H9 (cell line): ENCODE measurements around the gene P2RX7. TPM values are rescaled to one million over a fixed set of nuclear protein-coding genes. Genes with fewer than 3 reads are reported as not detected.

Source experiments
- DNase-seq: peaks from one replicate; pipeline ENCODE4 v3.0.0-alpha.2; 2017
- H2AFZ ChIP-seq: one replicate; pipeline ENCODE4 v1.6.1; 2013; ENCODE audit warnings: mild to moderate bottlenecking, low read length, control low read depth, moderate library complexity
- H2AK5ac ChIP-seq: 2 replicates; pipeline ENCODE4 v1.6.1; 2013; ENCODE audit warnings: low read length, control low read depth, mixed read lengths; ENCODE audit not compliant: insufficient read length
- H2BK120ac ChIP-seq: one replicate; pipeline ENCODE4 v1.6.1; 2013; ENCODE audit warnings: low read depth, mild to moderate bottlenecking, low read length, control low read depth, inconsistent platforms; ENCODE audit not compliant: poor library complexity, severe bottlenecking
- H2BK12ac ChIP-seq: 2 replicates; pipeline ENCODE4 v1.6.1; 2013; ENCODE audit warnings: low read length, control low read depth, mixed read lengths, low read depth; ENCODE audit not compliant: insufficient read length
- H2BK15ac ChIP-seq: 2 replicates; pipeline ENCODE4 v1.6.1; 2013; ENCODE audit warnings: low read depth, low read length, control low read depth
- H2BK20ac ChIP-seq: one replicate; pipeline ENCODE4 v1.6.1; 2013; ENCODE audit warnings: low read depth, mild to moderate bottlenecking, low read length, control low read depth, inconsistent platforms; ENCODE audit not compliant: poor library complexity, severe bottlenecking
- H2BK5ac ChIP-seq: 2 replicates; pipeline ENCODE4 v1.6.1; 2013; ENCODE audit warnings: low read length, control low read depth, mixed read lengths; ENCODE audit not compliant: insufficient read length
- H3K14ac ChIP-seq: 2 replicates; pipeline ENCODE4 v1.6.1; 2013; ENCODE audit warnings: low read length, control low read depth; ENCODE audit not compliant: insufficient read depth
- H3K18ac ChIP-seq: 2 replicates; pipeline ENCODE4 v1.6.1; 2013; ENCODE audit warnings: low read depth, mild to moderate bottlenecking, mixed read lengths, low read length, control low read depth; ENCODE audit not compliant: insufficient read length
- H3K23ac ChIP-seq: 2 replicates; pipeline ENCODE4 v1.6.1; 2013; ENCODE audit warnings: low read length, control low read depth, mixed read lengths, low read depth; ENCODE audit not compliant: insufficient read length
- H3K23me2 ChIP-seq: 2 replicates; pipeline ENCODE4 v1.6.1; 2013; ENCODE audit warnings: low read depth, mild to moderate bottlenecking, mixed read lengths, low read length, control low read depth; ENCODE audit not compliant: insufficient read length, poor library complexity, severe bottlenecking
- H3K27ac ChIP-seq: 2 replicates; pipeline ENCODE4 v1.5.1; 2013; ENCODE audit warnings: low read length, control low read depth, mixed read lengths, low read depth; ENCODE audit not compliant: insufficient read length
- H3K27me3 ChIP-seq: 2 replicates; pipeline ENCODE4 v1.6.1; 2013; ENCODE audit warnings: low read length, control low read depth, inconsistent platforms; ENCODE audit not compliant: insufficient read depth
- H3K4ac ChIP-seq: 2 replicates; pipeline ENCODE4 v1.6.1; 2013; ENCODE audit warnings: low read depth, mild to moderate bottlenecking, control low read depth, inconsistent platforms, low read length, moderate library complexity
- H3K4me1 ChIP-seq: 2 replicates; pipeline ENCODE4 v1.6.1; 2013; ENCODE audit warnings: low read length, control low read depth, inconsistent platforms; ENCODE audit not compliant: insufficient read depth
- H3K4me2 ChIP-seq: 2 replicates; pipeline ENCODE4 v1.6.1; 2013; ENCODE audit warnings: low read length, control low read depth, mixed read lengths; ENCODE audit not compliant: insufficient read length, insufficient read depth
- H3K56ac ChIP-seq: 2 replicates; pipeline ENCODE4 v1.6.1; 2013; ENCODE audit warnings: low read depth, mild to moderate bottlenecking, mixed read lengths, low read length, control low read depth; ENCODE audit not compliant: insufficient read length
- H3K79me1 ChIP-seq: 2 replicates; pipeline ENCODE4 v1.6.1; 2013; ENCODE audit warnings: low read depth, mild to moderate bottlenecking, moderate library complexity, low read length, control low read depth, inconsistent platforms; ENCODE audit not compliant: insufficient read depth, poor library complexity, severe bottlenecking
- H3K79me2 ChIP-seq: 2 replicates; pipeline ENCODE4 v1.6.1; 2013; ENCODE audit warnings: low read length, control low read depth, inconsistent platforms; ENCODE audit not compliant: insufficient read depth
- H3K9ac ChIP-seq: 2 replicates; pipeline ENCODE4 v1.6.1; 2013; ENCODE audit warnings: low read length, control low read depth, mixed read lengths; ENCODE audit not compliant: insufficient read length; ENCODE audit errors: extremely low read depth
- H3K9me3 ChIP-seq: one replicate; pipeline ENCODE4 v1.6.1; 2013; ENCODE audit warnings: low read depth, low read length, inconsistent platforms; ENCODE audit not compliant: control insufficient read depth
- H3T11ph ChIP-seq: one replicate; pipeline ENCODE4 v1.6.1; 2013; ENCODE audit warnings: mild to moderate bottlenecking, low read length, control low read depth, inconsistent platforms
- H4K20me1 ChIP-seq: one replicate; pipeline ENCODE4 v1.6.1; 2013; ENCODE audit not compliant: control insufficient read depth, insufficient read length, insufficient read depth
- H4K5ac ChIP-seq: 2 replicates; pipeline ENCODE4 v1.6.1; 2013; ENCODE audit warnings: low read depth, mild to moderate bottlenecking, mixed read lengths, low read length, control low read depth; ENCODE audit not compliant: insufficient read length
- H4K8ac ChIP-seq: replicated peaks from 2 replicates; pipeline ENCODE4 v1.6.1; 2013; ENCODE audit warnings: low read length, control low read depth, mixed read lengths, low read depth; ENCODE audit not compliant: insufficient read length
- H4K91ac ChIP-seq: 2 replicates; pipeline ENCODE4 v1.6.1; 2013; ENCODE audit warnings: low read depth, mild to moderate bottlenecking, moderate library complexity, mixed read lengths, low read length, control low read depth; ENCODE audit not compliant: insufficient read length
- H3K27ac Mint-ChIP-seq, 3 experiments: 2 replicates in 2 of 3; 3 replicates in 1 of 3; pipeline ENCODE4 v1.8.0; 2020 to 2021; ENCODE audit warnings: mixed read lengths in 3 of 3, mild to moderate bottlenecking in 1 of 3, moderate library complexity in 1 of 3
- H3K27me3 Mint-ChIP-seq: 2 replicates; pipeline ENCODE4 v1.8.0; 2021; ENCODE audit warnings: low read depth, mild to moderate bottlenecking, moderate library complexity, mixed read lengths
- H3K36me3 Mint-ChIP-seq, 3 experiments: 2 replicates in 2 of 3; 3 replicates in 1 of 3; pipeline ENCODE4 v1.8.0; 2020 to 2021; ENCODE audit warnings: low read depth in 3 of 3, mixed read lengths in 3 of 3; ENCODE audit not compliant: insufficient read depth in 1 of 3
- H3K4me1 Mint-ChIP-seq, 2 experiments: 2 replicates each; pipeline ENCODE4 v1.8.0; 2020; ENCODE audit warnings: mixed read lengths in 2 of 2
- H3K4me3 Mint-ChIP-seq, 2 experiments: 2 replicates in 1 of 2; 3 replicates in 1 of 2; pipeline ENCODE4 v1.8.0; 2020 to 2021; ENCODE audit warnings: mild to moderate bottlenecking in 2 of 2, mixed read lengths in 2 of 2, moderate library complexity in 1 of 2
- H3K9me3 Mint-ChIP-seq, 2 experiments: 2 replicates in 1 of 2; 3 replicates in 1 of 2; pipeline ENCODE4 v1.8.0; 2020; ENCODE audit warnings: mild to moderate bottlenecking in 2 of 2, mixed read lengths in 2 of 2, moderate library complexity in 1 of 2
- WGBS: extraction: QIAGEN DNeasy Blood & Tissue Kit; methylation state at CpG from one replicate; pipeline ENCODE4 v1.1.7; 2013; ENCODE audit warnings: missing lambda C conversion rate, low lambda C conversion rate, mixed read lengths; ENCODE audit not compliant: insufficient read length; ENCODE audit errors: extremely low coverage; 5-methylcytosine and 5-hydroxymethylcytosine counted together
- total RNA-seq: library from RNA; stranded (reverse); gene quantifications from 2 replicates; pipeline ENCODE4 v1.2.1, GENCODE V29; 2021
- TF ChIP-seq, protein P1 (sequence below): fragments of 200-600 bp; sonication (generic); conservative IDR thresholded peaks from 3 replicates; pipeline ENCODE4 v1.8.0; 2021; ENCODE audit warnings: antibody characterized with exemption, mild to moderate bottlenecking

P2RX7 gene
- total RNA-seq, 1 experiment from 2014 or later = 0.09 TPM

DNA sequence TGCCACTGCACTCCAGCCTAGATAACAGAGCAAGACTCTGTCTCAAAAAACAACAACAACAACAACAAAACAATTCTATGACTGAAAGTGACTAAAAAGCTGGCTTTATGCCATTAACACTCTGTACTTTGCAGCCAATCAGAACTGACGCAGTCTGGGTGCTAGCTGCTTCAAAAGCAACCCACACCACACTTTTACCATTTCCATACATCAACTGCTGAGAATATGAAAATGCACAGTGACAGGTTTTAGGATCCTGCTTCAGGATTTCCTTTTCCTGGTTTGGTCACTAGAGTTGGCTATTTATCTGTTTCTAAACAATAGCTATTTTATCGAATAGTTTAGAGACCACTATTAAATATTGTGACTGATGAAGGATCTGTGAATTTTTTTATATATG, 54.1 kb downstream of the P2RX7 start:
- no peaks in the 10 kb centered on the region for H3K9me3 ChIP-seq
- H2BK120ac ChIP-seq = no peak overlapping the region
- no peak for DNase-seq
- no peak overlapping the region for H4K8ac ChIP-seq
- no peaks in the 10 kb centered on the region for H3K4me1 ChIP-seq
- no peaks in the 10 kb centered on the region for H3K79me1 ChIP-seq
- H3K14ac ChIP-seq = no peak overlapping the region
- no peaks in the 10 kb centered on the region for H3K79me2 ChIP-seq
- no peak overlapping the region for H2BK20ac ChIP-seq
- H3K36me3 Mint-ChIP-seq = no peaks in the 10 kb centered on the region
- H2BK5ac ChIP-seq = no peak overlapping the region
- no peaks in the 10 kb centered on the region for H3K23me2 ChIP-seq
- H3K4ac ChIP-seq = no peak overlapping the region
- no peak overlapping the region for H3K23ac ChIP-seq
- TF ChIP-seq, protein P1, sequence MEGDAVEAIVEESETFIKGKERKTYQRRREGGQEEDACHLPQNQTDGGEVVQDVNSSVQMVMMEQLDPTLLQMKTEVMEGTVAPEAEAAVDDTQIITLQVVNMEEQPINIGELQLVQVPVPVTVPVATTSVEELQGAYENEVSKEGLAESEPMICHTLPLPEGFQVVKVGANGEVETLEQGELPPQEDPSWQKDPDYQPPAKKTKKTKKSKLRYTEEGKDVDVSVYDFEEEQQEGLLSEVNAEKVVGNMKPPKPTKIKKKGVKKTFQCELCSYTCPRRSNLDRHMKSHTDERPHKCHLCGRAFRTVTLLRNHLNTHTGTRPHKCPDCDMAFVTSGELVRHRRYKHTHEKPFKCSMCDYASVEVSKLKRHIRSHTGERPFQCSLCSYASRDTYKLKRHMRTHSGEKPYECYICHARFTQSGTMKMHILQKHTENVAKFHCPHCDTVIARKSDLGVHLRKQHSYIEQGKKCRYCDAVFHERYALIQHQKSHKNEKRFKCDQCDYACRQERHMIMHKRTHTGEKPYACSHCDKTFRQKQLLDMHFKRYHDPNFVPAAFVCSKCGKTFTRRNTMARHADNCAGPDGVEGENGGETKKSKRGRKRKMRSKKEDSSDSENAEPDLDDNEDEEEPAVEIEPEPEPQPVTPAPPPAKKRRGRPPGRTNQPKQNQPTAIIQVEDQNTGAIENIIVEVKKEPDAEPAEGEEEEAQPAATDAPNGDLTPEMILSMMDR = no peak
- no peaks in the 10 kb centered on the region for H4K20me1 ChIP-seq
- H3T11ph ChIP-seq = no peak overlapping the region
- no peak overlapping the region for H3K56ac ChIP-seq
- no peak overlapping the region for H2BK12ac ChIP-seq
- no peak overlapping the region for H3K4me2 ChIP-seq
- no peaks in the 10 kb centered on the region; the same call in 1 of the 2 replicates for H3K27me3 Mint-ChIP-seq
- H3K4me3 Mint-ChIP-seq = no peak overlapping the region
- H3K27me3 ChIP-seq = no peaks in the 10 kb centered on the region
- H3K4me1 Mint-ChIP-seq = peaks cover 3 to 4% of the 10 kb centered on the region in 2 experiments; a peak in 2 of 4 replicates
- H3K9ac ChIP-seq = no peak overlapping the region
- no peaks in the 10 kb centered on the region for H3K9me3 Mint-ChIP-seq
- H2AFZ ChIP-seq = no peak overlapping the region
- no peak overlapping the region for H2BK15ac ChIP-seq
- no peak overlapping the region for H4K5ac ChIP-seq
- H4K91ac ChIP-seq = no peak overlapping the region
- H3K27ac ChIP-seq = no peak overlapping the region
- no peak overlapping the region for H3K18ac ChIP-seq
- H3K27ac Mint-ChIP-seq = no peak overlapping the region
- H2AK5ac ChIP-seq = no peak overlapping the region
- WGBS = no CpG with 5 or more reads among the region's 2 CpGs
